Osteocyte (in vitro differentiated cells): ENCODE results near the gene PIGW. TPM values are rescaled to one million over a fixed set of nuclear protein-coding genes. Genes with fewer than 3 reads are reported as not detected.
A peak's percentile ranks its signal among the peaks of the same experiment; 100 is the strongest.

Experiments
- DNase-seq: peaks from one replicate; pipeline ENCODE4 v3.0.0; 2021; ENCODE audit warnings: mixed read lengths; ENCODE audit not compliant: unreplicated experiment; ENCODE audit errors: extremely low spot score
- H3K27ac Mint-ChIP-seq: one replicate; pipeline ENCODE4 v1.8.0; 2021; ENCODE audit warnings: mild to moderate bottlenecking, mixed read lengths; ENCODE audit not compliant: unreplicated experiment
- H3K27me3 Mint-ChIP-seq: one replicate; pipeline ENCODE4 v1.8.0; 2021; ENCODE audit warnings: mixed read lengths; ENCODE audit not compliant: unreplicated experiment
- H3K36me3 Mint-ChIP-seq: one replicate; pipeline ENCODE4 v1.8.0; 2021; ENCODE audit warnings: mixed read lengths; ENCODE audit not compliant: unreplicated experiment
- H3K4me1 Mint-ChIP-seq: one replicate; pipeline ENCODE4 v1.8.0; 2021; ENCODE audit warnings: mixed read lengths; ENCODE audit not compliant: unreplicated experiment
- H3K4me3 Mint-ChIP-seq: one replicate; pipeline ENCODE4 v1.8.0; 2021; ENCODE audit warnings: mild to moderate bottlenecking, moderate library complexity, mixed read lengths; ENCODE audit not compliant: unreplicated experiment
- H3K9me3 Mint-ChIP-seq: one replicate; pipeline ENCODE4 v1.8.0; 2021; ENCODE audit warnings: mixed read lengths; ENCODE audit not compliant: unreplicated experiment
- total RNA-seq: library from RNA; stranded (reverse); gene quantifications from 2 replicates; pipeline ENCODE4 v1.2.1, GENCODE V29; 2021
- TF ChIP-seq, protein P1 (sequence below): fragments of 200-600 bp; sonication (generic); IDR thresholded peaks from 2 replicates; pipeline ENCODE4 v1.5.0; 2021; ENCODE audit warnings: antibody characterized with exemption, mild to moderate bottlenecking, moderate library complexity

Gene PIGW
- total RNA-seq, 1 donor from 2014 or later = 9.7 TPM

DNA sequence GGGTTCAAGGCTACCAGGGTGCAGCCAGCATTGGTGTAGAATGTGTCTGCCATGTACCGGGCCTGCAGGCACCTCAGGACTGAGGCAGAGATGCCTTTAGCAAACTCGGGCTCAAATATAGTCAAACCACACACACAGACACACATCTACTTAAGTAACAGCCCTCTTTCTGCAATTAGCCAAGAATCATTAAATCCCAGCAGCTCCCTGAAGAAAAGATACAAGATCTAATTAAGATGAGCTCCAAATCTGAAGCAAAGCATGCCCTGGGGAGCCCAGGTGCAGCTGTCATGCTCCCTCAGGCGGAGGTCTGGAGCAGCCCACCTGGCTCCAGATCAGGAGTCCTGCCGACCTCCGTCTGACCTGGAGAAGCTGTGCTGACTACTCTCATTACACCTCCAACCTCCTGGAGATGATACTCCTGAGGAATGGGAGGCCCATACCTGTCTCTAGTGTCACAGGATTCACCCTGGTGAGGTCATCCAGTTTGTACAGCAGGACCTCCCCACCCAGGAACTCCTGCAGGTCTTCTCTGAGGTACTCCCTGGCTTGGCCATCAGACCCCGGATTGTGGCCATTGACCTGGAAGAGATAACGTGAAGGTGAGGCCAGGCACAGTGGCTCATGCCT, 7.1 kb upstream of the PIGW start:
- Mint-ChIP-seq H3K36me3 (peaks cover 39% of the 10 kb centered on the region), H3K9me3 (no peaks in the 10 kb centered on the region), H3K4me3 (no peak overlapping the region), H3K4me1 (peaks cover 1% of the 10 kb centered on the region), H3K27me3 (no peaks in the 10 kb centered on the region), H3K27ac (no peak overlapping the region)
- TF ChIP-seq, protein P1, sequence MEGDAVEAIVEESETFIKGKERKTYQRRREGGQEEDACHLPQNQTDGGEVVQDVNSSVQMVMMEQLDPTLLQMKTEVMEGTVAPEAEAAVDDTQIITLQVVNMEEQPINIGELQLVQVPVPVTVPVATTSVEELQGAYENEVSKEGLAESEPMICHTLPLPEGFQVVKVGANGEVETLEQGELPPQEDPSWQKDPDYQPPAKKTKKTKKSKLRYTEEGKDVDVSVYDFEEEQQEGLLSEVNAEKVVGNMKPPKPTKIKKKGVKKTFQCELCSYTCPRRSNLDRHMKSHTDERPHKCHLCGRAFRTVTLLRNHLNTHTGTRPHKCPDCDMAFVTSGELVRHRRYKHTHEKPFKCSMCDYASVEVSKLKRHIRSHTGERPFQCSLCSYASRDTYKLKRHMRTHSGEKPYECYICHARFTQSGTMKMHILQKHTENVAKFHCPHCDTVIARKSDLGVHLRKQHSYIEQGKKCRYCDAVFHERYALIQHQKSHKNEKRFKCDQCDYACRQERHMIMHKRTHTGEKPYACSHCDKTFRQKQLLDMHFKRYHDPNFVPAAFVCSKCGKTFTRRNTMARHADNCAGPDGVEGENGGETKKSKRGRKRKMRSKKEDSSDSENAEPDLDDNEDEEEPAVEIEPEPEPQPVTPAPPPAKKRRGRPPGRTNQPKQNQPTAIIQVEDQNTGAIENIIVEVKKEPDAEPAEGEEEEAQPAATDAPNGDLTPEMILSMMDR = no peak
- DNase-seq = peak; percentile 69

DNA sequence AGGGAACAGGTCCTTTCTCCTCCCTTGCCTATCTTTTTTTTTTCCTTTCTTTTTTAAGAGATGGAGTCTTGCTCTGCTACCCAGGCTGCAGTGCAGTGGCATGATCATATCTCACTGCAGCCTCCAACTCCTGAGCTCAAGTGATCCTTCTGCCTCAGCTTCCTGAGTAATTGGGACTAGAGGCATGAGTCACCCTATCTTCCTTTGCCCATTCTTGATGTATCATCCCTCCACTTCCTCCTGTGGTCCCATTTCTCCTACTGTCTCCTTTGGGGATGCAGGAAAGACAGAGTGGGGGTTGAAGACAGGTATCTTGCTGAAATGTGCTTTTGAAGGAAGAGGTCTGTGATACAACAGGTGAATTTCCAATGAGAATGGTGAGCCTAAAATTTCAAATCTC, 5.7 kb upstream of the PIGW start:
- H3K36me3 Mint-ChIP-seq = peaks cover 38% of the 10 kb centered on the region
- TF ChIP-seq, protein P1 = no peak
- no peak for DNase-seq
- H3K9me3 Mint-ChIP-seq = no peaks in the 10 kb centered on the region
- no peak overlapping the region for H3K4me3 Mint-ChIP-seq
- H3K4me1 Mint-ChIP-seq = peaks cover 5% of the 10 kb centered on the region
- no peaks in the 10 kb centered on the region for H3K27me3 Mint-ChIP-seq
- no peak overlapping the region for H3K27ac Mint-ChIP-seq

DNA sequence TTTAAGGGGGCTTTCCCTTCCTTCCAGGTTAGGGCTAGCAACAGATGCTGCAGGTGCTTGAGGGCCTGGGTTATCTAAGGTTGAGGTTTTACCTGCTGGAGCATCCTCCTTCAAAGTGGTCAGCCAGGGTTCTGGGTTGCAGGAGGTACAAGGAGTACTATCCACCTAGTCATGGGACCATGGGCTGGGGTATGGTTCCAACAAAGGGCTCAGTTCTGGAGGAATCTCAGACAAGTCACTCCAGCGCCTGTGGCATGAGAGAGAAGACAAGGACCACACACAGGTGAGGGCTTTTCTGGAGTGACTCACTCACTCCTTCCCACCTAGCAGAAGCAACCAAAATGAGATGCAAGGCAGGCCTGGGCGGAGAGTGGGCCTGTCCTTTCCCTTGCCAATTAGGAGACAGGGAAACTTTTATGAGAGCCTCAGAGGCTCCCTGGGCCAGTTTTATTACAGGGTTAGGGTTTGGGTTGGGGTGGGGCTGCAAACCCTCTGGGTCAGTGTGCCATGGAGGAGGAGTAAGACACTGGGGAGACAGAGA, 2.3 kb upstream of the PIGW start:
- Mint-ChIP-seq H3K4me1 (peaks cover 13% of the 10 kb centered on the region), H3K9me3 (no peaks in the 10 kb centered on the region), H3K4me3 (no peak overlapping the region), H3K27ac (no peak overlapping the region), H3K36me3 (peaks cover 18% of the 10 kb centered on the region), H3K27me3 (no peaks in the 10 kb centered on the region)
- TF ChIP-seq, protein P1 = no peak
- peak; percentile 54 for DNase-seq

DNA sequence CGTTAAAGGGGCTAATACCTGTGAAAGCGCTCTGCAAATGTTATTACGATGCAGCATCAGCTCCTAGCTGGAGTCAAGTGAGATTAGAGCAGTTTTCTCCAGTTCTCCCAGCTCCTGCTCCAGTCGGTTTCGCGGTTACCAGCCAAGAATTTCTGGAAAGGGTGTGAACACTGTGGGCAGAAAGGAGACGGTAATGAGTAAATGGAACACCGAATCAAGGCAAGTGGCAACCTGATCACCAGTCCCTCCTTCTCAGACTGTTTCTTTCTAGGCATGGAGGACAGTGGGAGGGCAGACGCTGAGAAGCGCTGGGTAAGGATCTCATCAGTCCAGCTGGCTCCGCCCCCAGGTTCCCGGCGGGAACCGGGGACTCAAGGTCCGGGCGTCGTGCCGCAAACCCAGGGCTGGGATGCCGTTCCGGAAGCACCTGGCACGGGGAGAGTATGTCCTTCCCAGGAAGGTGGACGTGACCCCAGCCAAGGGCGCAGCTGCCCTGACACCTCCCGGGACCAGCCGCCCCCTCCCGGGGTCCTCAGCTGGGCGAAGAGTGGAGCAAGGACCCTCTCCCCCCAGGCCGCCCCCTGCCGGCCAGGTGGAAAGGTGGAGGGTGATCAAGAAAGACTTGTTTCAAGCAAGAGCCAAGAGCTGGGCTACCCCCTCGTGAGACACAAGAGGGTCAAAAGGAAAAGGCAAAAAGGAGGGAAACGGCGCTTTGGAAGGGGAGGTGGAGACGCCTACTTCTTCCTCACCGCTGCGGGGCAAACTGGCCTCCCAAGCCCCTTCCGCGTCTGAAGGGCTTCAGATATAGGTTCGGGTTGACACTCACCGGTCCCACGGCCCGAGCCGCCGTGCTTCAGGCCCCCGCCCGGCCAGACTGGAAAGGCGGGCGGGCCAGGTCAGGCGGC, 600 bp upstream of the PIGW start:
- peak; percentile 86 for DNase-seq
- no peaks in the 10 kb centered on the region for H3K27me3 Mint-ChIP-seq
- TF ChIP-seq, protein P1 = peak; percentile 74
- peaks cover 12% of the 10 kb centered on the region for H3K36me3 Mint-ChIP-seq
- H3K27ac Mint-ChIP-seq = peak overlapping the region; percentile 98
- peaks cover 13% of the 10 kb centered on the region for H3K4me1 Mint-ChIP-seq
- H3K4me3 Mint-ChIP-seq = peak overlapping the region; percentile 94
- H3K9me3 Mint-ChIP-seq = no peaks in the 10 kb centered on the region

DNA sequence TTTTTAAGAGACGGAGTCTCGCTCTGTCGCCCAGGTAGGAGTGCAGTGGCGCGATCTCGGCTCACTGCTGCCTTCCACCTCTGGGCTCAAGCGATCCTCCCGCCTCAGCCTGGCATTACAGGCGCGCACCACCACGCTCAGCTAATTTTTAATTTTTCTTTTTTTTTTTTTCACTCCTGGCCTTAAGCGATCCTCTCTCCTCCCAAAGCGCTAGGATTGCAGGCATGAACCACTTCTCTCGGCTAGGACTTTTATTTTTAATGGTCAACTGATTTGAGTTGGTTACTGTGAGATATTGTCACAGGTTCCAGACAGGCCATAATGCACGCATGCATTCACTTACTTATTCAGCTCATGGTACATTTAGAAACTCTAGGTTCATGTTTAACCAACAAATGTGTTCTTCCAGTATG, 888 bp downstream of the PIGW start:
- peaks cover 13% of the 10 kb centered on the region for H3K4me1 Mint-ChIP-seq
- TF ChIP-seq, protein P1 = no peak
- peaks cover 10% of the 10 kb centered on the region for H3K36me3 Mint-ChIP-seq
- peak overlapping the region; percentile 98 for H3K27ac Mint-ChIP-seq
- no peaks in the 10 kb centered on the region for H3K9me3 Mint-ChIP-seq
- H3K27me3 Mint-ChIP-seq = no peaks in the 10 kb centered on the region
- H3K4me3 Mint-ChIP-seq = peak overlapping the region; percentile 94
- DNase-seq = no peak
